ENCODE data around the gene DNAL4. TPM values are rescaled to one million over a fixed set of nuclear protein-coding genes. Genes with fewer than 3 reads are reported as not detected.

The DNAL4 gene
- total RNA-seq, 1 experiment from 2014 or later: 9.2 TPM

DNA sequence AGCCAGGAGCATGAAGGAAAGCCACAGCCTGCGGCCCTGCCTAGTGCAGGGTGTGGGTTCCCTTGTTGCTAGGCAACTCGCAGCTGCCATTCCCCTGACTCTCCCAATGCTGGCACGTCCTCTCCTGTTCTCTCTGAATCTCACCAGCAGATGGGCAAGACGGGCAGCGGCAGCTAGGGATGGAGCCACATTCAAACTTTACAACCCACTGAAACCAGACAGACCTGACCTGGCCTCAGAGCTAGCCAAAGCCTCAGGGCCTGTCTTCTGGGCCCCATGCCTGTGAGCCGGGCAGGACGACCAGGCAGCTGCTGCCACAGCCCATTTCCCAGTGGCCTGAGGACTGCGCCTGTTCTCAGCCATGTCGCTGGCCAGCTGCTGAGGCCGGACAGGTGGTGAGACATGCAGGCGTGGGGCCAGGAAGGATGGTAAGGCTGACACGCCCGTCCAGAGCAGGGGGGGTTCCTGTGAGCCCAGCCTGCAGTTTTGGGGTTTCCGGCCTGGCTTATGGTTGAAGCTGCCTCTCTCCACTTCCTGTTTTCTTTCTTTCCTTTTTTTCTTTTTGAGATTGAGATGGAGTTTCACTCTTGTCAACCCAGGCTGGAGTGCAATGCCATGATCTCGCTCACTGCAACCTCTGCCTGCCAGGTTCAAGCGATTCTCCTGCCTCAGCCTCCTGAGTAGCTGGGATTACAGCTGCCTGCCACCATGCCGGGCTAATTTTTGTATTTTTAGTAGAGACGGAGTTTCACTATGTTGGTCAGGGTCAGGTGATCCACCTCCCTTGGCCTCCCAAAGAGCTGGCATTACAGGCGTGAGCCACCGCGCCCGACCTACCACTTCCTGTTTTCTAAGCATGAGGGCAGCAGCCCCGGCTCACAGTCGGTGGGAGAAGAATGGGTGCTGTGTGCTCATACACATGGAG is 42.3 kb downstream of the DNAL4 start:
- CTCF ChIA-PET: no interaction called here
- TF ChIP-seq, protein P1, sequence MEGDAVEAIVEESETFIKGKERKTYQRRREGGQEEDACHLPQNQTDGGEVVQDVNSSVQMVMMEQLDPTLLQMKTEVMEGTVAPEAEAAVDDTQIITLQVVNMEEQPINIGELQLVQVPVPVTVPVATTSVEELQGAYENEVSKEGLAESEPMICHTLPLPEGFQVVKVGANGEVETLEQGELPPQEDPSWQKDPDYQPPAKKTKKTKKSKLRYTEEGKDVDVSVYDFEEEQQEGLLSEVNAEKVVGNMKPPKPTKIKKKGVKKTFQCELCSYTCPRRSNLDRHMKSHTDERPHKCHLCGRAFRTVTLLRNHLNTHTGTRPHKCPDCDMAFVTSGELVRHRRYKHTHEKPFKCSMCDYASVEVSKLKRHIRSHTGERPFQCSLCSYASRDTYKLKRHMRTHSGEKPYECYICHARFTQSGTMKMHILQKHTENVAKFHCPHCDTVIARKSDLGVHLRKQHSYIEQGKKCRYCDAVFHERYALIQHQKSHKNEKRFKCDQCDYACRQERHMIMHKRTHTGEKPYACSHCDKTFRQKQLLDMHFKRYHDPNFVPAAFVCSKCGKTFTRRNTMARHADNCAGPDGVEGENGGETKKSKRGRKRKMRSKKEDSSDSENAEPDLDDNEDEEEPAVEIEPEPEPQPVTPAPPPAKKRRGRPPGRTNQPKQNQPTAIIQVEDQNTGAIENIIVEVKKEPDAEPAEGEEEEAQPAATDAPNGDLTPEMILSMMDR (IDR thresholded peaks at IDR 0.05; ENCODE audit: insufficient read depth in 1 of 2, low read depth in 1 of 2, low read length in 1 of 2, severe bottlenecking in 1 of 2, unreplicated experiment in 1 of 2): no peak
- intact Hi-C loops (cut with micrococcal nuclease; ENCODE audit: unreplicated experiment): no loop called here
- Histone ChIP-seq H3K4me1 (peaks cover 20% of the 10 kb centered on the region), H3K27me3 (replicated peaks; ENCODE audit: control insufficient read depth, insufficient read depth, low read length) (no peaks in the 10 kb centered on the region), H3K4me3 (ENCODE audit: low read depth, low read length) (no peak overlapping the region), H3K9me3 (no peaks in the 10 kb centered on the region), H3K36me3 (ENCODE audit: control insufficient read depth, insufficient read depth, low read length) (peaks cover 2% of the 10 kb centered on the region)
- no peak for DNase-seq
- no peaks in the 10 kb centered on the region for H3K27me3 Mint-ChIP-seq (ENCODE audit: insufficient read depth, unreplicated experiment)
- peaks cover 13% of the 10 kb centered on the region for H3K4me1 Mint-ChIP-seq (ENCODE audit: low read depth, unreplicated experiment)
- H3K9me3 Mint-ChIP-seq (ENCODE audit: unreplicated experiment): no peaks in the 10 kb centered on the region
- no TSS peak for BruUV-seq (replicated peaks)
- no peak overlapping the region for H3K4me3 Mint-ChIP-seq (ENCODE audit: unreplicated experiment)
- no peak overlapping the region for H3K27ac Mint-ChIP-seq (ENCODE audit: unreplicated experiment)
- peaks cover 44% of the 10 kb centered on the region for H3K36me3 Mint-ChIP-seq (ENCODE audit: insufficient read depth, unreplicated experiment)
- POLR2A ChIA-PET: no interaction called here

DNA sequence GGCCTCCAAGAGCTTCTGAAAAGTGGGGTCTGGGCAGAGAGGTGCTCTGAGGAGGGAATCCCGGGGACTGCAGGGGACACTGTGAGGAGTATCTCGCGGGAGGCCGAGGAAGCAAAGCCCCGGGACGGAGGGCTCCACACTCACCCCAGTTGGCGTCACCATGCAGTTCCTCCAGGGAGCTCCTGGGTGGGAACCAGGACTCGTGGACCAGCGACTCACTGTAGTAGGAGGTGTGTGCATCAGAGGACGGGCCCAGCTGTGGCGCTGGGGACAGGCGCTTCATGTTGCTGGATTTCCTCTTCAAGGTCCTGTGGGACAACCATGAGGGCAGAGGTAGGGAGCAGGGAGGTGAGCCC is 42.9 kb downstream of the DNAL4 start:
- no peaks in the 10 kb centered on the region for H3K27me3 ChIP-seq (replicated peaks; ENCODE audit: control insufficient read depth, insufficient read depth, low read length)
- peaks cover 2% of the 10 kb centered on the region for H3K36me3 ChIP-seq (ENCODE audit: control insufficient read depth, insufficient read depth, low read length)
- no peaks in the 10 kb centered on the region for H3K9me3 Mint-ChIP-seq (ENCODE audit: unreplicated experiment)
- H3K4me1 ChIP-seq: peaks cover 16% of the 10 kb centered on the region
- no peaks in the 10 kb centered on the region for H3K9me3 ChIP-seq
- H3K4me1 Mint-ChIP-seq (ENCODE audit: low read depth, unreplicated experiment): peaks cover 13% of the 10 kb centered on the region
- DNase-seq: no peak
- intact Hi-C loops (cut with micrococcal nuclease; ENCODE audit: unreplicated experiment): no loop called here
- no TSS peak for BruUV-seq (replicated peaks)
- ChIA-PET POLR2A (no interaction called here), CTCF (no interaction called here)
- no peak overlapping the region for H3K27ac Mint-ChIP-seq (ENCODE audit: unreplicated experiment)
- H3K4me3 ChIP-seq (ENCODE audit: low read depth, low read length): no peak overlapping the region
- TF ChIP-seq, protein P1 (IDR thresholded peaks at IDR 0.05; ENCODE audit: insufficient read depth in 1 of 2, low read depth in 1 of 2, low read length in 1 of 2, severe bottlenecking in 1 of 2, unreplicated experiment in 1 of 2): no peak
- no peaks in the 10 kb centered on the region for H3K27me3 Mint-ChIP-seq (ENCODE audit: insufficient read depth, unreplicated experiment)
- H3K36me3 Mint-ChIP-seq (ENCODE audit: insufficient read depth, unreplicated experiment): peaks cover 44% of the 10 kb centered on the region
- H3K4me3 Mint-ChIP-seq (ENCODE audit: unreplicated experiment): no peak overlapping the region

DNA sequence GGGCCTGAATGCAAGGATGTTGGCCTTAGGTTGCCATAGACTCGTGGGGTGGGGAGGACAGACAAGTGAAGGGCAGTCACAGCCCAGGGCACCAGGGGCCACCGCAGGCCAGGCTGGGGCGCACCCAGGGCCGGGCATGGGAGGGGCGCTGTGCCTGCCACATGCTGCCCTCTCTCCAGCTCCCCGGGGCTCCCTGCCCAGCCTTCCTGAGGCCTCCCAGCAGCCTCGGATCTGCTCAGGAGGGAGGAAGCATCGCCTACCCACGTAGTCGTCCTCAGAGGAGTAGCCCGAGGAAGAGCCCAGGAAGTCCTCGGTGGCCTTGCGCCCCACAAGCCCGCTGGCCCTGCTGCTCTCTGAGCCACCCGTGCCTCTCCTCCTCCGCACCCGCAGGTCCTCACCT is 43.3 kb downstream of the DNAL4 start:
- H3K9me3 Mint-ChIP-seq (ENCODE audit: unreplicated experiment): no peaks in the 10 kb centered on the region
- no peak for DNase-seq
- TF ChIP-seq, protein P1 (IDR thresholded peaks at IDR 0.05; ENCODE audit: insufficient read depth in 1 of 2, low read depth in 1 of 2, low read length in 1 of 2, severe bottlenecking in 1 of 2, unreplicated experiment in 1 of 2): no peak
- no peaks in the 10 kb centered on the region for H3K9me3 ChIP-seq
- POLR2A ChIA-PET: no interaction called here
- H3K36me3 Mint-ChIP-seq (ENCODE audit: insufficient read depth, unreplicated experiment): peaks cover 44% of the 10 kb centered on the region
- BruUV-seq (replicated peaks): no TSS peak
- H3K4me3 Mint-ChIP-seq (ENCODE audit: unreplicated experiment): no peak overlapping the region
- H3K27me3 ChIP-seq (replicated peaks; ENCODE audit: control insufficient read depth, insufficient read depth, low read length): no peaks in the 10 kb centered on the region
- H3K4me1 ChIP-seq: peaks cover 16% of the 10 kb centered on the region
- no peak overlapping the region for H3K27ac Mint-ChIP-seq (ENCODE audit: unreplicated experiment)
- H3K27me3 Mint-ChIP-seq (ENCODE audit: insufficient read depth, unreplicated experiment): no peaks in the 10 kb centered on the region
- H3K4me1 Mint-ChIP-seq (ENCODE audit: low read depth, unreplicated experiment): peaks cover 13% of the 10 kb centered on the region
- CTCF ChIA-PET: no interaction called here
- intact Hi-C loops (cut with micrococcal nuclease; ENCODE audit: unreplicated experiment): no loop called here
- H3K36me3 ChIP-seq (ENCODE audit: control insufficient read depth, insufficient read depth, low read length): peaks cover 2% of the 10 kb centered on the region
- H3K4me3 ChIP-seq (ENCODE audit: low read depth, low read length): no peak overlapping the region

Data from Caco-2 (cell line).